ENCODE results near the gene NFIL3.

NFIL3 gene

GRCh38 chr9:91452844-91453243, 29.2 kb upstream of the NFIL3 start:
- no peak overlapping the region for H3K27ac ChIP-seq (ENCODE audit: low read depth, low read length)
- H3K4me3 ChIP-seq (ENCODE audit: low read depth, low read length) = no peak overlapping the region
- no peak for DNase-seq
- H3K4ac ChIP-seq (ENCODE audit: low read depth, low read length) = no peak overlapping the region
- no peaks in the 10 kb centered on the region for H3K27me3 ChIP-seq (ENCODE audit: insufficient read depth, low read length)
- no peak overlapping the region for H4K12ac ChIP-seq (ENCODE audit: low read depth, low read length)
- H3K14ac ChIP-seq (ENCODE audit: low read length) = no peak overlapping the region
- H3K79me1 ChIP-seq (ENCODE audit: low read length) = no peaks in the 10 kb centered on the region
- no peak overlapping the region for H2BK5ac ChIP-seq (ENCODE audit: low read depth, low read length, poor library complexity)
- no CpG with 5 or more reads among the region's 1 CpG for WGBS (ENCODE audit: extremely low coverage, insufficient coverage, insufficient read length)
- H3K23ac ChIP-seq (ENCODE audit: low read length) = no peak overlapping the region
- H3K9me3 ChIP-seq (ENCODE audit: insufficient read depth, low read depth, low read length) = no peaks in the 10 kb centered on the region
- H3K36me3 ChIP-seq (ENCODE audit: control insufficient read depth in 1 of 2, insufficient read depth in 2 of 2, low read length in 2 of 2) = no peaks in the 10 kb centered on the region
- no peak overlapping the region for H2AFZ ChIP-seq (ENCODE audit: insufficient read depth, low read length, poor library complexity)
- no peaks in the 10 kb centered on the region for H3K79me2 ChIP-seq (ENCODE audit: control insufficient read depth, insufficient read depth, low read length, poor library complexity)
- H3K18ac ChIP-seq (ENCODE audit: low read length) = no peak overlapping the region
- no peak overlapping the region for H2BK120ac ChIP-seq (ENCODE audit: insufficient read depth, low read length, poor library complexity)
- no peak overlapping the region for H4K91ac ChIP-seq (ENCODE audit: low read depth, low read length)
- H3K9ac ChIP-seq (ENCODE audit: low read length) = no peak overlapping the region
- no peaks in the 10 kb centered on the region for H3K4me1 ChIP-seq (ENCODE audit: control insufficient read depth in 1 of 2, insufficient read depth in 2 of 2, low read length in 2 of 2)
- H3K4me2 ChIP-seq (ENCODE audit: low read length) = no peak overlapping the region
- H2BK12ac ChIP-seq (ENCODE audit: low read length) = peak overlapping the region; percentile 49
- no peak overlapping the region for H2AK5ac ChIP-seq (ENCODE audit: low read length)
- H4K8ac ChIP-seq (ENCODE audit: low read depth, low read length) = no peak overlapping the region

DNA sequence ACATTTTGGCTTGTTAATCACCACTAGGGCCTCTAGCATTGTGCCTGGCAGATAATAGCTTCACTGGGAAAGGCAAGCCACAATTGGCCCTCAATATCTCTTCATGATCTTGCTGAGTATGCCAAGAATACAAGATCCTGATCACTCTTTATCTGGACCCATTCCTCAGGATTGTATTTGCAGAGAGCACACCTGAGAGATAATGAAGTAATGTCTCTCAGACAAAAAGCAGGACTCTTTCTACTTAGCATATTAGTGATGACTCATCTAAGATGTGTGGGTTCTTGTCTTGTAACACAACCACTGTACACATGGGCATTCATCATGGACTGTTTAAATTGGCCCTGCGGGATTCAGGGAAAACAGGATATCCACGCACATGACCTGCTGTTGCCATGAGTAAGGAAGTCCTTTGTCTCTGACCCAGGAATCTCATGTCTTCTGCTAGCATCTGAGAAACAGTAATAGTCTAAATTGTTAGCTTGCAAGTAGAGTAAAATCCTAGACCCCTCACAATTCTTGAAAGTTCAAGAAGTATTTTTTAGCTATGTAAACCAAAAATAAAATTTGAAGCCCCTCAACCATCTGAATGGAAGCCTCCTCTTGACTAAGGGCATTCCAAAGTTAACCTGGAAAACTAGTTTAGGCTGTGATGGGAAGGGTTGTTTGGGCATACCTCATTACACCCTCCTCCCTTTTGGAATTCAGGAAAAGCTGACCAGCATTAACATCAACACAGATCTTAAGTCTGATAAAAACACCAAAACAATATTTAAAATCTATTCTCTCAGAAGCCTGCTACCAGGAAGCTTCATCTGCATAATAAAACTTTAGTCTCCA, 28.0 kb upstream of the NFIL3 start:
- Histone ChIP-seq H2BK5ac (ENCODE audit: low read depth, low read length, poor library complexity) (peak overlapping the region; percentile 63), H3K4ac (ENCODE audit: low read depth, low read length) (no peak overlapping the region), H3K79me1 (ENCODE audit: low read length) (no peaks in the 10 kb centered on the region)

GRCh38 chr9:91445135-91445534, 21.5 kb upstream of the NFIL3 start:
- Histone ChIP-seq H2AFZ (ENCODE audit: insufficient read depth, low read length, poor library complexity) (no peak overlapping the region), H3K18ac (ENCODE audit: low read length) (no peak overlapping the region), H4K91ac (ENCODE audit: low read depth, low read length) (no peak overlapping the region), H3K14ac (ENCODE audit: low read length) (peak overlapping the region; percentile 10), H3K27ac (ENCODE audit: low read depth, low read length) (no peak overlapping the region), H3K36me3 (ENCODE audit: control insufficient read depth in 1 of 2, insufficient read depth in 2 of 2, low read length in 2 of 2) (no peaks in the 10 kb centered on the region), H3K79me2 (ENCODE audit: control insufficient read depth, insufficient read depth, low read length, poor library complexity) (no peaks in the 10 kb centered on the region), H3K4me3 (ENCODE audit: low read depth, low read length) (no peak overlapping the region), H4K8ac (ENCODE audit: low read depth, low read length) (no peak overlapping the region), H3K27me3 (ENCODE audit: insufficient read depth, low read length) (no peaks in the 10 kb centered on the region), H3K23ac (ENCODE audit: low read length) (no peak overlapping the region), H4K12ac (ENCODE audit: low read depth, low read length) (no peak overlapping the region), H2BK120ac (ENCODE audit: insufficient read depth, low read length, poor library complexity) (no peak overlapping the region), H3K4ac (ENCODE audit: low read depth, low read length) (no peak overlapping the region), H2BK5ac (ENCODE audit: low read depth, low read length, poor library complexity) (no peak overlapping the region), H3K9me3 (ENCODE audit: insufficient read depth, low read depth, low read length) (peaks cover 6% of the 10 kb centered on the region), H2AK5ac (ENCODE audit: low read length) (no peak overlapping the region), H3K4me1 (ENCODE audit: control insufficient read depth in 1 of 2, insufficient read depth in 2 of 2, low read length in 2 of 2) (peaks cover 6 to 8% of the 10 kb centered on the region in 2 experiments), H3K9ac (ENCODE audit: low read length) (no peak overlapping the region), H3K79me1 (ENCODE audit: low read length) (no peaks in the 10 kb centered on the region), H3K4me2 (ENCODE audit: low read length) (no peak overlapping the region), H2BK12ac (ENCODE audit: low read length) (no peak overlapping the region)
- WGBS (ENCODE audit: extremely low coverage, insufficient coverage, insufficient read length) = no CpG with 5 or more reads among the region's 1 CpG
- DNase-seq = peak; percentile 80 to 82

More for the DNA sequence above, 28.0 kb upstream of the NFIL3 start:
- Histone ChIP-seq H3K14ac (ENCODE audit: low read length) (no peak overlapping the region), H3K9ac (ENCODE audit: low read length) (no peak overlapping the region), H2BK120ac (ENCODE audit: insufficient read depth, low read length, poor library complexity) (no peak overlapping the region), H3K23ac (ENCODE audit: low read length) (no peak overlapping the region), H3K79me2 (ENCODE audit: control insufficient read depth, insufficient read depth, low read length, poor library complexity) (no peaks in the 10 kb centered on the region), H3K9me3 (ENCODE audit: insufficient read depth, low read depth, low read length) (no peaks in the 10 kb centered on the region), H3K4me1 (ENCODE audit: control insufficient read depth in 1 of 2, insufficient read depth in 2 of 2, low read length in 2 of 2) (no peaks in the 10 kb centered on the region), H2AK5ac (ENCODE audit: low read length) (no peak overlapping the region), H3K27me3 (ENCODE audit: insufficient read depth, low read length) (no peaks in the 10 kb centered on the region), H4K91ac (ENCODE audit: low read depth, low read length) (no peak overlapping the region), H3K27ac (ENCODE audit: low read depth, low read length) (peak overlapping the region; percentile 64), H3K36me3 (ENCODE audit: control insufficient read depth in 1 of 2, insufficient read depth in 2 of 2, low read length in 2 of 2) (no peaks in the 10 kb centered on the region), H3K4me2 (ENCODE audit: low read length) (no peak overlapping the region), H2AFZ (ENCODE audit: insufficient read depth, low read length, poor library complexity) (no peak overlapping the region), H2BK12ac (ENCODE audit: low read length) (no peak overlapping the region), H4K8ac (ENCODE audit: low read depth, low read length) (no peak overlapping the region), H3K4me3 (ENCODE audit: low read depth, low read length) (no peak overlapping the region), H4K12ac (ENCODE audit: low read depth, low read length) (no peak overlapping the region), H3K18ac (ENCODE audit: low read length) (no peak overlapping the region)
- peak; percentile 80 to 96 for DNase-seq
- WGBS (ENCODE audit: extremely low coverage, insufficient coverage, insufficient read length) = no CpG with 5 or more reads among the region's 2 CpGs

- Histone ChIP-seq H3K18ac (ENCODE audit: low read length) (no peak overlapping the region), H3K4me3 (ENCODE audit: low read depth, low read length) (no peak overlapping the region), H3K36me3 (ENCODE audit: control insufficient read depth in 1 of 2, insufficient read depth in 2 of 2, low read length in 2 of 2) (no peaks in the 10 kb centered on the region), H3K27ac (ENCODE audit: low read depth, low read length) (no peak overlapping the region), H3K4me2 (ENCODE audit: low read length) (no peak overlapping the region), H2BK120ac (ENCODE audit: insufficient read depth, low read length, poor library complexity) (no peak overlapping the region), H3K4me1 (ENCODE audit: control insufficient read depth in 1 of 2, insufficient read depth in 2 of 2, low read length in 2 of 2) (peaks cover 6 to 8% of the 10 kb centered on the region in 2 experiments), H2AFZ (ENCODE audit: insufficient read depth, low read length, poor library complexity) (no peak overlapping the region), H3K14ac (ENCODE audit: low read length) (no peak overlapping the region), H3K9me3 (ENCODE audit: insufficient read depth, low read depth, low read length) (peaks cover 6% of the 10 kb centered on the region), H2BK12ac (ENCODE audit: low read length) (no peak overlapping the region), H3K79me1 (ENCODE audit: low read length) (no peaks in the 10 kb centered on the region), H4K8ac (ENCODE audit: low read depth, low read length) (no peak overlapping the region), H3K9ac (ENCODE audit: low read length) (no peak overlapping the region), H3K27me3 (ENCODE audit: insufficient read depth, low read length) (no peaks in the 10 kb centered on the region), H3K23ac (ENCODE audit: low read length) (no peak overlapping the region), H4K12ac (ENCODE audit: low read depth, low read length) (no peak overlapping the region), H3K4ac (ENCODE audit: low read depth, low read length) (no peak overlapping the region), H3K79me2 (ENCODE audit: control insufficient read depth, insufficient read depth, low read length, poor library complexity) (no peaks in the 10 kb centered on the region), H2BK5ac (ENCODE audit: low read depth, low read length, poor library complexity) (no peak overlapping the region), H2AK5ac (ENCODE audit: low read length) (no peak overlapping the region), H4K91ac (ENCODE audit: low read depth, low read length) (no peak overlapping the region)
- DNase-seq = no peak
Measured at GRCh38 chr9:91443994-91444392, 20.4 kb upstream of the NFIL3 start.
